Bone marrow (tissue), 2 donors: ENCODE results near the gene CORIN.
A peak's percentile ranks its signal among the peaks of the same experiment; 100 is the strongest.

ENCODE experiments used
- DNase-seq, 2 donors: peaks; one replicate each; lab custom pipeline; 2025; lab: John Stamatoyannopoulos, UW

Gene CORIN

DNA sequence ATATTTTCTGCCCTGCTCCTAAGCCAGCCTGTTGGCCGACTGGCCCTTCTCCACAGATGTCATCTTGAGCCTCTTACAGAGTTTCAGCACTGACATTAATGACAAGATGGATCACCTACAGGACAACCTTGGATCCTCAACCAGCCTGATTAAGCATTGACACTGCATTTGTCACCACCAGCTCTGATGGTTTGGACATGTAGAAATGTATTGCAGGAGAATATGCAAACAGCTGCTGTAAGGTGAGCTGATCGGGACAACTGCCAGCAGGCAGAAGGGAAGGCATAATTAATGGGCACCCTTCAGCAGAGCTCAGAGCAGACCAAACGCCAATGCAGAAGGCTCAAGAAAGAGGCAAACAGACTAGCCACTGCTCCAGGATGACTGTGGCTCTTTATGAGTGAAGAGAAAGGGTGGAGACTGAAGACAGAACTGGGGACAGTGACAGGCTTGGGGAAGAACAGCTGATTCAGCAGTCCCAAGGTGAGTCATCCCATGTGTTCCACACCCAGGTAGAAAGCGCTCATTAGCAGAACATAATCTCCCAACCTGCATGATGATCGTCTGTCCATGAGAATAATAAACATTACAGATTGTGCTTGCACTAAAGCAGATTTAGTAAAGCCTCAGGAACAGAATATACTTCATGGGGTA lies 6.7 kb downstream of the CORIN start:
- DNase-seq: no peak

DNA sequence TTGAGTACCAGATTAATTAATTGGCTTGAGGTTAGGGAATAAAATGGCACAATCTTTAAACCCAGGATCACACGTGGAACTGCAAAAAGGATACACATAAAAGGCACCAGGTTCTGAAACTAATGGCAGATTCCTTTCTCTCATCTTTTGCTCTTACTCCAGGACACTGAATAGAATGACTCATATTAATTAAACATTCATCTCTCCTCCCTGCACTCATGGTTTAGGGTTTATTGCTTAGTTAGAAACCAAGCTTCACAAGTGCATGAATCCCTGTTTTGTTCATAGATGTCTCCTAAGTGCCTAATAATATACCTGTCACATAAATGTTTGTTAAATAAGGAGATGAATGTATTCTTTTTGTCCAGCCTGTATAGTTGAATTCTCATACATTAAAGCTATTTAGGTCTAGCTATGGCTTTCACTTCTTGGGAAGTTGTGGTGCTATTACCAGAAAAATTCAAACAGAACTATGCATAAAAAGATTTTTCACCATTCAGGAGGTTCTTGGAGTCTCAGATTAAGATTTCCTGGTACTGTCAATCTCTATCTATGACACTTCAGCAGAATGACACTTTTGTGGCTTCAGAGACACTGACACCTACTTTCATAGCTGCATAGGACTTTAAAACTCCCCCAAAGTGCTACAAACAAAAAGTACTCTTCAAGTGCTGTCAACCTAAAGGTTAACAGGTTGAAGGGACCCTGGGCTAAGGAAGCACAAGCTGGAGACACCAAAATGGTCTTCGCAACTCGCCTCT lies 7.4 kb downstream of the CORIN start:
- DNase-seq: no peak

DNA sequence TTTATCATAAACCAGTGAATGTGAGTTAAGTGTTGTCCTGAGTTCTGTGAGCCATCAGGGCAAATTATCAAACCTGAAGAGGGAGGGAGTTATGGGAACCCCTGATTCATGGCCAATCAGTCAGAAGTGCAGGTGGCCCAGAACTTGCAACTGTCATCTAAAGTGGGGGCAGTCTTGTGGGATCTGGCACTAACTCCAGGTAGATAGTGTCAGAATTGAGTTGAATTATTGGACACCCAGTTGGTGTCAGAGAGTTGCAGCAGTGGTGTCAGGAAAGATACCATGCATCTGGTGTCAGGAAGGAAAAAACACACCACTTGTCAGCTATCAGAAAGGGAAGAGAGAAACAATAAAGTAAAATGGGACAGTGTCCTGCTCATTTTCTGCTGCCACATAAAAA lies 8.4 kb downstream of the CORIN start:
- DNase-seq: no peak

DNA sequence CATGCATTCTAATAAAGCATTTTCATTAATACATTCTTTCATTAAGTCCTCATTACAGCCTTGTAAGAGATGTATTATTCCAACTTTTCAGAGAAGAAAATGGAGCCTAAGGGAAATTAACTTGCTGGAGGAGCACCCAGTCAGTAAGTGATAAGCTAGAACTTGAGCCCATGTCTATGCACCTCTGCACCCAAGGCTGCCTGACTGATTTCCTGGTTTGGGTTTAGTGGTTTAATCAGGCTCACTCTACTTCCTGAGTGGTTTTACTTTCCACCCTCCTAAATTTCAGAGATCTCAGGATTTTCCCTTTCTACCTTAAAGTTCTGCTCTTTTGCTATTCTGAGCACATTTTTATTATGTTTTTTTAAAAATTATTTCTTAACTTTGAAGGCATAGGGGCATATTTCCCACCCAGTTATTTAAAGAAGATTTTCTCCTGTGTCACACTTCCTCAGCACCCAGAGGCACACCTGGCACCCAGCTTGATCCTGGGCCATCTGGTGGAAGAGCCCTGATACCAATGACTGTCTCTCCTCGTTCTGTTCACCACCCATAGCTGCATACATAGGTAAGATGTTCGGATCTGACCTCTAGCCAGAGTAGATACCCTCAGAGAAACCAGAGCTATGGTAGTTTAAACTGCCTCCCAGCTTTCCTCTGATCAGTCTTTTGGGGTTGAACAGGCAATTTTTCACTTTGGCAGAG lies 10.4 kb downstream of the CORIN start:
- DNase-seq: no peak

DNA sequence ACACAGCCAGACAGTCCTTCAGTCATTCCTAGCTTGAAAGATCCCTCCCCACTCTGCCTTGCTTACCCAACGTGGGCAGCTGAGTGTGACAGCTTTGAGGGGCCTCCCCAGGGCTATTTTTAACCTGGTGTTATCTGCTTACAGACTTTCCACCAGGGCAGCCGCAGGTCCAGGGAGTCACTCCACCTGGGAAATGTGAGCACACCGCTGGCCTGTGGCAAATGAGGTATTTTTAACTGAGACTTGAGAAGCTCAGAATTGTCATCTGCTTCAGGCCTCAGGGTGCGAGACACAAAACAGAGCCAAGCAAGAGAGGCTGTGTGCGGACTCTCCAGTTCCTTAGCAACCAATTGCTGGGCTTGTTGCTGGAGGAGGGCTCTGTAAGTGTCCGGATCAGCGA lies 13.0 kb downstream of the CORIN start:
- no peak for DNase-seq

DNA sequence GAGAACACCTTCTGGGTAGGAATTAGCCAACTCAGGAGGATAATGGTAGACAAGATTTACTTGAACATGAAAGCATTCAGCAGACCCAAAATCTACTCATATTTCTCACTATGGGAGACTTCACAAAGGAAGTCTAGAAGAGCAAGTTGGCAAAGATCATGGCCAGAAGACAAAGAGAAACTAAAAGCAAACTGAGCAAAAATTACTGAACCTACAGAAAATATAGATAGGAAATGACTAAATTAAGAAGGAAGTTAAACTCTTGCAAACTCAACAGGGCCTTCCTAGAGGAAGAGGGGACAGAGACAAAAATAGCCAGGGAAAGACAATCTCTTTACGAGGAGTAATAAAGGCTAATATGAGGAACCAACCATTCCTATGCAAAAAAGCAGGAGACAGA lies 18.7 kb downstream of the CORIN start:
- DNase-seq: peak in 1 of 2 donors; percentile 46

DNA sequence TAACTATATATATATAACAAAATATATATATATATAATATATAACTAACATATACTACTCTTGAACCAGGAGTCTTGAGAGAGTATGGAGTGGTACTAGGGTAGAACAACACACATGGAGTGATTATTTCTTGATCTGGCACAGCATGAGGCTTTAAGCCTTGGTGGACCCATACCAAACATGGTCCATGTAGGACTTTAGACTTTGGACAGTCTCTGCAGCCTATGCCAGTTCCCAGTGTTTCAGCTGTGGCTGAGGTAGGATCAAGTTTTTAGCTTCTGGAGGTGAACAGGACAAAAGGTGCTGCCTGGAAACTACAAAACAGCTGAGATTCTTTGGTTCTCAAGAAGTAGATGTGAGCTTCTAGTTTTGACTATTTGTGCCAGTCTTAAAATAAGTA lies 20.6 kb downstream of the CORIN start:
- DNase-seq: no peak

DNA sequence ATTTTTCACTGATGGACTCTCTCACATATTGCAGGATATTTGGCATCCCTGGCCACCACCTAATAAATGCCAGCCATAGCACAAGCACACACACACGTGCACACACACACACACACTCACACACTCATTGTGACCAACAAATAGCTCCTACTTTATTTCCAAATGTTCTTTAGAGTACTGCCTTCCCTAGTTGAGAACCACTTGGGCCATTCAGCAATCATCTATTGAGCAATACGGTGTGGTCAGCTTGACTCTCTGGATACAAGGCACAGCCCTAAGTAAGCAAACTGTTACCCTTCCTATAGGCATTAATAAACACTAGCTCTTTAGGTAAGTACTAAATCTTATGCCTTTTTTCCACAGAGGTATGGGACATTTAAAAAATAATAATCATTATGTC lies 21.1 kb downstream of the CORIN start:
- no peak for DNase-seq

DNA sequence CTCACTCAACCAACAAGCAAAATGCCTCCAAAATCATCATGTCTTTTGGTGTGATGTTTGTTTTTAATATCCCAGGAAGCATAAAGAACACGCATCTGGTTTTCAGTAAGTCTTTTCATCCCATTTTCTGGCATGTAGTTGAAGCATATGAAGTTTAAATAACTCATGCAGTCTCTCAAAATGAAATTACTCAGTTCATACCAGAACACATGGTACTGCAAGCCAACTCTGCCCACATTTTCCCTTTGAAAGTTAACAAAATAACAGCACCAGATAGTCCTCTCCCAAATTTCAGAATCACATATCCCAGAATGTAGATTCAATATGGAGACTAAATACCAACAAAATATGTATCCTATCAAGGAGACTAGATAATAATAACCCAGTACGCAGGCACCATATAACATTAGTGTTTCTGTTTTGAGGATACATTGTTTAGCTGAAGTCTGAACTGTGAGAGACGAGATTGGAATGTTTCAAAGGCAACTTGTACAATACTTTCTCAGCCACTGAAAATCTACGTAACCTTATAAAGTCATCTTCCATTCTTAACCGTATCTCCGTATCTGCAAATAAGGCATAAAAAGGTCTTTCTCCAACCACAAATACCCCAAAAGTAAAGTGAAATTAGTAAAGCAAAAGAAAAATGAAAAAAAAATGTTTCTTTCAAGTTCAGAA lies 23.1 kb downstream of the CORIN start:
- no peak for DNase-seq

DNA sequence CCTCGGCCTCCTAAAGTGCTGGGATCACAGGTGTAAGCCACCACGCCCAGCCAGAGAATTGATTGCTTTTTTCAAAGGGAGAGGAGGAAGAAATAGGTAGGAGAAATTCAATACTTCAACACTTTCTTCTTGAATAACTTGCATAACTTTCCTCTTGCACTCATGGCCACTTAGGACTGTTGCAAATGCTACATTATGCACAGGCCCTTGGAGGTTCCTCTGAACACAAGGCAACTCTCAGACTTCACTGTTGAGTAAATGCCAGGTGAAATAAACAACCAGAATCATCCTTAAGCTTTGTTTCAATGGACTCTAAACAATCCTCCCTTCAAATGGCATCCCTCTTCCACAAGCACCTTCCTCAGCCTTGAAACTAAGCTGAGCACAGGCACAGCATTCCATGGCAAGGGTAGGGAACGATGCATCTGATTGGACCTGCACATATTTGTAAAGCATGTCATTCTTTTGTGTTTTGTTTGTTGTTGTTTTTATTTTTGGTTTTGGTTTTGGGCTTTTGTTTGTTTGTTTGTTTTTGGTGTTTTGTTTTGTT lies 28.1 kb downstream of the CORIN start:
- no peak for DNase-seq

DNA sequence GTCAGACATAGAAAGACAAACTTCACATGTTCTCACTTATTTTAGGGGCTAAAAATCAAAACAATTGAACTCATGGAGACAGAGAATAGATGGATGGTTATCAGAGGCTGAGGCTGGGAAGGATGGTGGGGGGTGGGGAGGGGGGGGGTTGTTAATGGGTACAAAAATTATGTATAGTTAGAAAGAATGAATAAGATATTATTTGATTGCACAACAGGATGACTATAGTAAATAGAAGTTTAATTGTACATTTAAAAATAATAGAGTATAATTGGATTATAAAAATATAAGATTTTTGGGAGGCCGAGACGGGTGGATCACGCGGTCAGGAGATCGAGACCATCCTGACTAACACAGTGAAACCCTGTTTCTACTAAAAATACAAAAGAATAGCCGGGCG lies 33.3 kb downstream of the CORIN start:
- DNase-seq: no peak

DNA sequence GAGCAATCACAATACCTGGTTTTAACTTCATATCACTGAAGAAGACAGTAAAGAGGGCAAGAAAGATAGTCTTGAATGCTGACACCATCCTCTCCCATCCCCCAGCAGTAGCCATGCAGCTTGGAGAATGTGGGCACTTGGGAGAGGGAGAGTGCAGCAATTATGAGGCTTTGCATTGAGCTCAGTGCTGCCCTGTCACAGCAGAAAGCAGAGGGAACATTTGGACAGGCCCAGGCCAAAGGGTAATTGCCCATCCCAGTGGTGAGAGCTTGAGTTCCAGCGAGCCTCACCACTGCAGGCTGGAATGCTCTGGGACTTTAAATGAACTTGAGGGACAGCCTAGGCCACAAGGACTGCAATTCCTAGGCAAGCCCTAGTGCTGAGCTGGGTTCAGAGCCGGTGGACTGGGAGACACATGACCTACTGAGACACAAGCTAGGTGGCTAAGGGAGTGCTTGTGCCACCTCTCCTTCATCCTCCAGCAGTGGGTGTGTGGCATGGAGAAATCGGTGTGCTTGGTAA lies 36.3 kb downstream of the CORIN start:
- no peak for DNase-seq

DNA sequence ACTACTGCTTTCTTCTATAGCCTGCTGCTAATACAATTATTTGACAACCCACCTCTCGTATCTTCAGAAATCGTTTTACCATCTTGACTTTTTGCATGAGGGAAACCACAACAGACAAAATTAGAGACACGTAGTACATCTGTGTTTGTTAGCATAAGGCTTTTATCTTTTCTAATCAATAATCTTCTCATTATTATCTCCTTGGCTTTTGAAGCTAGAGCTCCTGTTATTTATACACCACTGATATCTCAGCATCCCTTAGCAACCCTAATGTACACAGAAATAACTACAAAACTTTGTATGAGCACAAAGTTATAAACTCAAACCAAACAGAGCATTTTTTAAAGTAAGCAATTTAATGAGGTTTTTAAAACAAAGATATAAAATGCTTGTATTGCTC lies 39.7 kb downstream of the CORIN start:
- DNase-seq: no peak

DNA sequence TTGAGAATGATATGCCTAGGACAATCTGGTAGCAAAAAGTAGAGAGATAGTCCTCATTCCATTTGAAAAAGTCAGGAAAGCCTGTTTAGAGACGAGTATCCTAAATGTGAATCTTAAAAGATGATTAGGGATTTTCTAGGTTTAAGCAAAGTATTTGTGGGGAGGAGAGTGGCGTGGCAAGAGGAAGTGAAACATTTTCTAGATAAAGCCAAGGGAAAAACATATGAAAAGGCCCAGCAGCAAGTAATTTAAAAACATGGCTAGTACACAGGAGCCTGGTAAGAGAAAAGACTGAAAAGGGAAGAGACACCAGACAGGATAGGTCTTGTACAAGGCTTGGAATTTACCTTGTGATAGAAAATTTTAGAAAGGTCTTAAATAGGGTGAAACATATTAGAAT lies 45.9 kb downstream of the CORIN start:
- no peak for DNase-seq

DNA sequence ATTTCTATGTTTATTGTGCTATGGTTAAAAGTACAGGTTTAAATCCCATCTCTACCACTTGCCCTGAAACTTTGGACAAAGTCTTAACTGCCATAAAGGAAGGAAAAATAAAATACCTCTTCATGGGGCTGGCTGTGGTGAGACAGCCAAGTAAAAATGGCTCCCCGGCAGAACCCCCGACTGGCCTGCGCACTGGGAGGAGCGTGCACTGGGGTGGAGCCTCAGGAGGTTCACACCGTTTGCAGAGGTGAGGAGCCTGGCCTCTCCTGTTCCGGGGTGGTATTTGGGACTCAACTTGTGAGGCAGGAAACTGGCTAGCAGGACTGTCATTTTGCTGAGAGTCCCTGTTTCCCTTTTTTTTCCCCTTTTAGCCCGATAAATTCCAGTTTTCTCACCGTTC lies 47.8 kb downstream of the CORIN start:
- DNase-seq: no peak

DNA sequence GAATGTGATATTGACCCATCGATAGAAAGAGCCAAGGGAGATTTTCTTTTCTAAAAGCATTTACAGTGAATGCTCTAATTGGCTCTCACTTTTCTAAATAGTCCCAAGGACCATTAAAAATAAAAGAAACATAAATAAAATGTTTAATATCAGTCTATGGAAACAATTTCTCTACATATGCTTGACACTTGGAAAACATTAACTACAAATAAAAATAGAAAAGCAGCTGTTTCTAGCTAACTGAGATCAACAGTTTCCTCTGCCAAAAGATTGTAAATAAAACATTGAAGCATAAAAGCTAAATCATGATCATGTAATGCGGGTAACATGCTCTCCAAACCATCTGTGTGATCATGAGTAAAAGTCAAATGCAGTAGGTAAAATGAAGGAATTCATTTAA lies 49.7 kb downstream of the CORIN start:
- DNase-seq: no peak

DNA sequence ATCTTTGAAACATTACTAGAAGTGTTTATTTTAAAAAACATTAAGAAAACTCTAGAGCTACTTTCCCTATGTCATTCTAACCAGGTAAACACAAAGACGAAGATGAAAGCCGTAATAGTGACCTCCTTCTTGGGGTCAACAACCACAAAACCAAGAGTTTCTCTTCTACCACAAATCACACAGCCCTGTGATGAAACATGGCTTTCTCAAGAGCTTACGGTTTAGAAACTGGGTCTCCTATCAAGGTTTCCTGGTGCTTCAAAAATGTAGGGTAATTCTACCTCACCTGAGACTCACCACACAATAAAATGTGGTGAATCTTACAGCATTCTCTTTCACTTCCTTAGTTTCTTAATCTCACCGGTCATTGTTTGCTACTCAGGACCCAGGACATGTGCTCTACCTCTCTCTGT lies 50.9 kb downstream of the CORIN start:
- DNase-seq: no peak

DNA sequence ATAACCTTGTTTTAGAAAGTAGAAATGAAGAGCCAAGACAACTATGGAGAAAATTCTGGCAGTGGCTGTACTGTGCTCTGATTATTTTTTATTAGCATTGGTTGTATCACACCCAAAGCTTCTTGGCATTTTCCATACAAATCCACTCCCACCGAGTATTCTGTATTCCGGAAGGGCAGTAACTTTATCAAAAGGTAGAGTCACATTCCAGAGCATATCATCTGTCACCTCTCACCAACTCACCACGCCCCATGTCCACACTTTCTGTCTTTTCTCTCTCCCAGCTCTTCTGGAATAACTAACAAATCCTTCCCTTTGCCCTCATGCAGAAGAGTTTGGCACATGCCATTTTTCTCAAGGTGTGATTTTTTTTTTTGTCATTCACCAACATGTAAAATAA lies 52.7 kb downstream of the CORIN start:
- no peak for DNase-seq

DNA sequence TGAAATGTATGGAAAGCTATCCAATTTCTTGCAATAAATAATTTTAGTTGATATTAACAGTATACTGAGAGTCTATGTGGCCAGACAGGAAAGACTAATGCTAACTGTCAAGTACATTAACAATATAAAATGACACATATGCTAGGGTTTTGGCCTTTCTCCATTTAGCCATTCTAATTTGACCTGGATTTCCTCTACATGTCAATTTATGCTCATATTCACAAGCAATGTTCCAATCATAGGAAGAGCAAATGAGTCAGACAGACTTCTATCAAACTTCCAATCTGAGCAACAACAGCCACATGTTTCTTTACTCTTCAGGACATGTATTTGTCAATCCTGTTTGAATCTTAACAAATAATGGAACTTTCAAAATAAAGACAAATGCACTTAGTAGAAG lies 53.6 kb downstream of the CORIN start:
- DNase-seq: no peak

DNA sequence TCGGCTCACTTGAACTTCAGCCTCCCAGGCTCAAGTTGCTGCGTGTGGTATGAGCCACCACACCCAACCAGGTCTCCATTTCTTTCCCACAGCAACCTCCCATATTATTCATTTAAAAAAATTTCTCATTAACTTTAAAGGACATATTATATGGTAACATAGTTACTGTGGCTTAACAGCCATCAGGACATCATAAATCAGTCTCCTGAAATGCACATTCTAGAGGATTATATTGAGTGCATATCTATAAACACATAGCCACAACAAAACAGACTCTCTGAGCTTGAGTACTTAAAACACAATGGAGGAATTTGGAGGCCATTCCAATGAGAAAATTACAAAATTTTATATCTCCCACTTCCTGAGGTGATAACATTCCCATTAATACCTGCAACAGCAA lies 61.5 kb downstream of the CORIN start:
- no peak for DNase-seq

DNA sequence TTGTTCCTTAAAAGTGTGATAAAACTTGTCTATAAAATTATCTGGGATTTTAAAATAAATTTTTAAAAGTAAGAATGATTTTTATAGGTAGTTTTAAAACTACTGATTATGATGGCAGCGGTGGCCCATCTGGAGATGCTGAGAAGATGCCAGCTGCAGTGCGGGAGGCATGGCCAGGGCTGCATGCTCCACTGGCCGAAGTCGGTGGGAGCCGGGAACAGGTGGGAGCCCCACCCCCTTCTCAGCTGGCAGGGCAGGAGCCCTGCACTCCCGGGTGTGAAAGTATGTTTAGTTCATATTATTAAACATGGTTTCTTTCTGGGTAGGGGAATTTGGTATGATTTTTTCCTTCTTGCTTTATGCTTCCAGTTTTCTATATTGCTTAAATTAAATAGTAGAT lies 63.8 kb downstream of the CORIN start:
- no peak for DNase-seq

DNA sequence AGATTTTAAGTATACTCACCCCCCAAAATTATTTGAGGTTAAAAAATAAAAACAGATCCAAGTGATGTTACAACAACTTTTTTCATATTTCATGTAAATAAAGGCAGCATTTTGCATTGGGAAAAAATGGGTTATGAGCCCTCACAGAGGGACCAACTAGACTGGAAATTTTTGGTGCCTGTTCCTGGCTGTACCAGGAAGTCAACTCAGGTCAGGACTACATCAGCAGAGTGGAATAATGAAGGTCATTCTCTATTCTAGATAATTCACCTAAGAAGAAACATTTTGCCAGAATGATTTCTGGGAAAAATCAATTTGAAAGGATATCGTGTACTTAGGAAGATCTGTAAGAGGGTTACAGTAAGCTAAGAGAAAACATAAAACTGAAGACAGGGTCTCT lies 66.8 kb downstream of the CORIN start:
- no peak for DNase-seq
